Glutamatergic neuron (in vitro differentiated cells): Measurements from ENCODE around the gene INPPL1. TPM values are rescaled to one million over a fixed set of nuclear protein-coding genes. Genes with fewer than 3 reads are reported as not detected.

Experiments used
- DNase-seq: peaks from one replicate; pipeline ENCODE4 v3.0.0; 2022
- H3K27ac Mint-ChIP-seq: one replicate; pipeline ENCODE4 v1.8.0; 2020; ENCODE audit warnings: mild to moderate bottlenecking, mixed read lengths, inconsistent platforms; ENCODE audit not compliant: unreplicated experiment
- H3K27me3 Mint-ChIP-seq: one replicate; pipeline ENCODE4 v1.8.0; 2020; ENCODE audit warnings: mild to moderate bottlenecking, moderate library complexity, mixed read lengths, inconsistent platforms; ENCODE audit not compliant: unreplicated experiment
- H3K36me3 Mint-ChIP-seq: one replicate; pipeline ENCODE4 v1.8.0; 2020; ENCODE audit warnings: mild to moderate bottlenecking, mixed read lengths, inconsistent platforms; ENCODE audit not compliant: unreplicated experiment
- H3K4me1 Mint-ChIP-seq: one replicate; pipeline ENCODE4 v1.8.0; 2020; ENCODE audit warnings: mild to moderate bottlenecking, low read depth, mixed read lengths, inconsistent platforms; ENCODE audit not compliant: unreplicated experiment
- H3K4me3 Mint-ChIP-seq: one replicate; pipeline ENCODE4 v1.8.0; 2020; ENCODE audit warnings: mild to moderate bottlenecking, mixed read lengths, inconsistent platforms; ENCODE audit not compliant: unreplicated experiment
- H3K9me3 Mint-ChIP-seq: one replicate; pipeline ENCODE4 v1.8.0; 2020; ENCODE audit warnings: mild to moderate bottlenecking, moderate library complexity, mixed read lengths, inconsistent platforms; ENCODE audit not compliant: unreplicated experiment
- CTCF ChIP-seq: fragments of 200-600 bp; sonication (generic); IDR thresholded peaks from one replicate; pipeline ENCODE4 v1.5.0; 2021; ENCODE audit not compliant: partially characterized antibody, unreplicated experiment
- total RNA-seq: library from RNA; stranded (reverse); fragmentation: NEBNext Ultra II Directional; extraction: Animal tissue kit (Norgen Biotek cat#: 25700); gene quantifications from one replicate; pipeline ENCODE4 v1.2.1, GENCODE V29; 2021; ENCODE audit not compliant: unreplicated experiment

The INPPL1 gene
- total RNA-seq, 1 donor from 2014 or later, result 62.8 TPM

DNA sequence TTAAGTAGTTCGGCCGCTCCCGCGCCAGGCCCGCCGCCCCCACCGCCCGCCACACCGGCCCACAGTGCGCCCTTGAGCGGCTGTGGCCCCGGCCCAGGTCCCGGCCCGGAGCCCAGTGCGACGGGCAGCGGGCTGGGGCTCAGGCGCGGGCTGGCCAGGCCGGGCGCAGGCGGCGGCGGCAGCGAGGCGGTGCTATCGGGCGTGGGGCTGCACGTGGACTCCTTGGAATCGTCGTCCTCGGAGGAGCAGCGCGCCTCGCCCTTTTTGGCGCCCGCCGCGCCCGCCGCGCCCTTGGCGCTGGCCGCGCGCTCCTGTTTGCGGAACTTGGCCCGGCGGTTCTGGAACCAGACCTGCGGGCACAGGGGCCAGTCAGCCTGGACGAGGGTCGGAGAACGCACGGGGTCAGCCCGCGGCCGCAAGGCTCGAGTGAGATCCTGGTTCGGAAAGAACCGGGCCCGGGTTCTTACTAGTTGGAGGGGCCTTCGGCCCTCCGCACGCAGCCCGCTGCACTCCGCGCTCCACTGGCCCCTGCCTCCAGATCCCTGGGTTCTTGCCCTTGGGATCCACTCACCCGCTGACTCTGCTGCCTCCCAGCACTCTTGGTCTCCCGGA lies 15.4 kb downstream of the INPPL1 start:
- H3K27me3 Mint-ChIP-seq, result peaks cover 38% of the 10 kb centered on the region
- DNase-seq, result peak; percentile 59
- H3K9me3 Mint-ChIP-seq, result peaks cover 4% of the 10 kb centered on the region
- no peak for TF ChIP-seq CTCF
- H3K4me1 Mint-ChIP-seq, result peaks cover 8% of the 10 kb centered on the region
- H3K4me3 Mint-ChIP-seq, result peak overlapping the region; percentile 94
- H3K27ac Mint-ChIP-seq, result no peak overlapping the region
- no peaks in the 10 kb centered on the region for H3K36me3 Mint-ChIP-seq

DNA sequence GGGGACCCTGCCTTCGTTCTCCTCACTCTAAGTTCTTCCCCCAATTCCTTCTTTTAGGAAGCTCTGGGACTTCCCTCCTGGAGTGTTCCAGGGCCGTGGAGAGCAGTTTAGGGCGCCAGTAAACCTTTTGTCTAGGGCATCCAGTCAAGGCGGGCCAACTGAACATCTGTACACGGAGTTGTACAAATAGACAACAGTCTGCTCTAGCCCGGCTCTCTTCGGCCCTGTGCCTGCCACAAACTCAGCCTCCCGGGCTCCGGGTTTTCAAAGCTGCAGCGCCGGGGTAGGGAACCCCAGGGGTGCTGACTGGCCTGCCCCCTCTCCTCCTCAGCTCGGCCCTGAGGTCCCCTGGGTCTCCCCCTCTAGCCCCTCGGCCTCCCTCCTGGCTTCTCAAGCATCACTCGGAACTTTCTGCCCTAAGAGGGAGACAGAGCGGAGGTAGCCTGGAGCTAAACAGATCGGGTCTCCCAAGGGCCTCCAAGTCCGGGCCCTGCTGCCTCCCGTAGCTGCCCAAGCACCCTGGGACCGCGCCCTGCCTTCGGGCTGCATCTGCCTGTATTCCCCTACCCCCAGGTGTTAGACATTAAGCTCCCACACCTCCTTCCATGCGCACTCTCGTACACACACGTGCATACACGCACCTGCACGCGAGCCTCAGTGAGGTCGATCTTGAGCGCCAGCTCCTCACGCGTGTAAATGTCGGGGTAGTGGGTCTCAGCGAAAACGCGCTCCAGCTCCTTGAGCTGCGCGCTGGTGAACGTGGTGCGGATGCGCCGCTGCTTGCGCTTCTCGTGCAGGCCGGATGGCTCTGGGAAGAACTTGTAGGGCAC lies 16.1 kb downstream of the INPPL1 start:
- Mint-ChIP-seq H3K27me3 (peaks cover 38% of the 10 kb centered on the region), H3K36me3 (no peaks in the 10 kb centered on the region)

DNA sequence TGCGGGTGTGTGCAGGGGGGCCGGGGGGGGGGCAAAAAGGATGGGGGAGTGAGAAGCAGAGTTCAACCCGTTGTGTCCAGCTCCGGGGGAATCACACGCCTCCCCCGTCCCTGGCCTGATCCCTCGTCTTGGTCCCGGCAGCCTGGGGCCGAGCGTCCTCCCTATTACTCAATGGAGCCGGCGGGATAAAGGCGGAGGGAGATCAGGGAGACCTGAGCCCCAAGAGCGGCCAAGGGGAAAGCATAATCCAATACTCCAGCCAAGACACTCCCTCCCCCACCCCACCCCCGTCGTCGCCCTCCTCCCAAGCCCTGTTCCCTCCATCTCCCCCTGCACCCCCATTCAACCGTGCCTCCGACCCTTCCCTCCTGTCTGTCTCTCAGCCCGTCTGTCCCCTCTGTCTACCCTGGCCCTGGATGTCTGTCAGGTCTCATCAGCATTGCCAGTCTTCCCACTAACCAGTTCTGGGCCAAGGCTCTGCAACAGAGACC lies 16.8 kb downstream of the INPPL1 start:
- DNase-seq, result no peak
- Mint-ChIP-seq H3K4me3 (peak overlapping the region; percentile 62), H3K27me3 (peaks cover 38% of the 10 kb centered on the region), H3K9me3 (peaks cover 4% of the 10 kb centered on the region), H3K27ac (no peak overlapping the region), H3K4me1 (peaks cover 8% of the 10 kb centered on the region), H3K36me3 (no peaks in the 10 kb centered on the region)
- TF ChIP-seq CTCF, result no peak

More for the DNA sequence above, 16.1 kb downstream of the INPPL1 start:
- Mint-ChIP-seq H3K27ac (peak overlapping the region; percentile 68), H3K4me1 (peaks cover 8% of the 10 kb centered on the region), H3K4me3 (peak overlapping the region; percentile 94), H3K9me3 (peaks cover 4% of the 10 kb centered on the region)
- TF ChIP-seq CTCF, result no peak
- DNase-seq, result peak; percentile 42

GRCh38 chr11:72242141-72242540 lies 17.6 kb downstream of the INPPL1 start:
- H3K4me3 Mint-ChIP-seq, result peak overlapping the region; percentile 62
- H3K36me3 Mint-ChIP-seq, result no peaks in the 10 kb centered on the region
- no peak for DNase-seq
- TF ChIP-seq CTCF, result no peak
- H3K27me3 Mint-ChIP-seq, result peaks cover 38% of the 10 kb centered on the region
- peaks cover 8% of the 10 kb centered on the region for H3K4me1 Mint-ChIP-seq
- H3K9me3 Mint-ChIP-seq, result peaks cover 4% of the 10 kb centered on the region
- H3K27ac Mint-ChIP-seq, result no peak overlapping the region
